HCT116 (cell line): ENCODE measurements around the gene HAUS8. TPM values are rescaled to one million over a fixed set of nuclear protein-coding genes. Genes with fewer than 3 reads are reported as not detected.
A peak's percentile ranks its signal among the peaks of the same experiment; 100 is the strongest.

Experiments
- ATAC-seq: fragments of 200-7000 bp; cut with Tn5 transposase; 2 replicates; pipeline ENCODE4 v1.9.1; 2020; ENCODE audit warnings: mild to moderate bottlenecking, moderate library complexity
- BruUV-seq: library from RNA; stranded (reverse); fragments of 400-500 nt; replicated peaks from 2 replicates; lab custom pipeline; 2021; lab: Mats Ljungman, UMichigan
- CTCF ChIA-PET: fragments of 300-600 bp; sonication (Branson Sonifier 250); formaldehyde crosslinking; loops from one replicate; lab custom pipeline; 2021; ENCODE audit warnings: antibody characterized with exemption; lab: Charles Lee
- POLR2A ChIA-PET: fragments of 300-600, 350-600 bp; sonication (Branson Sonifier 250); formaldehyde crosslinking; loops from one replicate; lab custom pipeline; 2021; ENCODE audit warnings: antibody characterized with exemption; lab: Charles Lee
- RAD21 ChIA-PET, 2 experiments: fragments of 300-600 bp; sonication (Branson Sonifier 250); formaldehyde crosslinking; loops; one replicate each; lab custom pipeline; 2023; ENCODE audit warnings: low total read pairs in 2 of 2; ENCODE audit not compliant: uncharacterized antibody in 2 of 2, unreplicated experiment in 2 of 2, low non-redundant PET in 1 of 2; lab: Charles Lee
- DNase-seq: peaks from one replicate; pipeline ENCODE4 v3.0.0-alpha.2; 2010; ENCODE audit warnings: low read depth, low spot score
- H2AFZ ChIP-seq: fragments of 200-600 bp; shearing (Covaris generic), sonication (generic); 2 replicates; pipeline ENCODE4 v1.6.1; 2017; ENCODE audit warnings: low read depth, mixed run types, mixed read lengths, antibody characterized with exemption, low read length; ENCODE audit not compliant: poor library complexity, severe bottlenecking
- H3K27ac ChIP-seq: 2 replicates; pipeline ENCODE4 v1.5.1; 2012; ENCODE audit warnings: low read depth, low read length
- H3K27me3 ChIP-seq: fragments of 200-600 bp; sonication (generic); 2 replicates; pipeline ENCODE4 v1.6.1; 2016; ENCODE audit warnings: mixed run types, low read length, mixed read lengths; ENCODE audit not compliant: insufficient read depth
- H3K36me3 ChIP-seq, 2 experiments: fragments of 200-500 bp in 1 of 2; fragments of 200-600 bp in 1 of 2; sonication (Bioruptor generic) in 1 of 2; sonication (generic) in 1 of 2; 2 replicates each; pipeline versions ENCODE4 v1.5.1 to v1.6.1; 2014 to 2016; ENCODE audit warnings: low read length in 2 of 2, inconsistent platforms in 1 of 2, mixed read lengths in 1 of 2, mixed run types in 1 of 2; ENCODE audit not compliant: insufficient read depth in 2 of 2, control insufficient read depth in 1 of 2
- H3K4me1 ChIP-seq, 2 experiments: fragments of 200-600 bp in 1 of 2; sonication (generic) in 1 of 2; 2 replicates each; pipeline versions ENCODE4 v1.5.1 to v1.6.1; 2012 to 2017; ENCODE audit warnings: low read length in 2 of 2, inconsistent platforms in 1 of 2, mild to moderate bottlenecking in 1 of 2, mixed read lengths in 1 of 2, mixed run types in 1 of 2, moderate library complexity in 1 of 2; ENCODE audit not compliant: insufficient read depth in 2 of 2, control insufficient read depth in 1 of 2
- H3K4me2 ChIP-seq: fragments of 200-600 bp; sonication (generic); 2 replicates; pipeline ENCODE4 v1.6.1; 2017; ENCODE audit warnings: mixed run types, low read length, mixed read lengths
- H3K4me3 ChIP-seq, 2 experiments: fragments of 200-600 bp in 1 of 2; sonication (generic) in 1 of 2; replicated peaks in 1 of 2; 2 replicates each; pipeline ENCODE4 v1.5.1; 2011 to 2016; ENCODE audit warnings: low read length in 2 of 2, control low read depth in 1 of 2, low read depth in 1 of 2, mild to moderate bottlenecking in 1 of 2, mixed read lengths in 1 of 2, mixed run types in 1 of 2
- H3K79me2 ChIP-seq: fragments of 200-600 bp; sonication (generic); 2 replicates; pipeline ENCODE4 v1.6.1; 2017; ENCODE audit warnings: mild to moderate bottlenecking, mixed run types, low read length, moderate library complexity, mixed read lengths; ENCODE audit not compliant: insufficient read depth
- H3K9ac ChIP-seq: fragments of 200-600 bp; sonication (generic); 2 replicates; pipeline ENCODE4 v1.6.1; 2016; ENCODE audit warnings: low read length, mixed read lengths
- H3K9me2 ChIP-seq: fragments of 200-600 bp; sonication (generic), shearing (Covaris generic); 2 replicates; pipeline ENCODE4 v1.6.1; 2017; ENCODE audit warnings: mixed run types, mild to moderate bottlenecking, moderate library complexity; ENCODE audit not compliant: insufficient read depth
- H3K9me3 ChIP-seq, 2 experiments: fragments of 200-500 bp in 1 of 2; fragments of 200-600 bp in 1 of 2; sonication (Bioruptor generic) in 1 of 2; sonication (generic) in 1 of 2; 2 replicates each; pipeline ENCODE4 v1.6.1; 2014 to 2017; ENCODE audit warnings: low read length in 2 of 2, mixed read lengths in 2 of 2, inconsistent platforms in 1 of 2, low read depth in 1 of 2, mild to moderate bottlenecking in 1 of 2, mixed run types in 1 of 2, moderate library complexity in 1 of 2; ENCODE audit not compliant: control insufficient read depth in 1 of 2, insufficient read depth in 1 of 2
- H4K20me1 ChIP-seq: fragments of 200-600 bp; sonication (generic), shearing (Covaris generic); 2 replicates; pipeline ENCODE4 v1.6.1; 2017; ENCODE audit warnings: mixed run types, mild to moderate bottlenecking, moderate library complexity; ENCODE audit not compliant: insufficient read depth
- CBX3 ChIP-seq: IDR thresholded peaks from 2 replicates; pipeline ENCODE4 v1.6.1; 2012; ENCODE audit warnings: low read depth
- CEBPB ChIP-seq: IDR thresholded peaks from 2 replicates; pipeline ENCODE4 v1.6.1; 2012; ENCODE audit warnings: low read depth
- ELF1 ChIP-seq: IDR thresholded peaks from 2 replicates; pipeline ENCODE4 v1.6.1; 2012; ENCODE audit warnings: low read depth, borderline replicate concordance
- EZH2 ChIP-seq: fragments of 200-600 bp; sonication (generic); IDR thresholded peaks from 2 replicates; pipeline ENCODE4 v1.6.1; 2017; ENCODE audit warnings: antibody characterized with exemption, mixed run types
- FOSL1 ChIP-seq: IDR thresholded peaks from 2 replicates; pipeline ENCODE4 v1.6.1; 2012; ENCODE audit warnings: low read depth
- JUND ChIP-seq: IDR thresholded peaks from 2 replicates; pipeline ENCODE4 v1.6.1; 2012
- POLR2AphosphoS5 ChIP-seq: IDR thresholded peaks from 2 replicates; pipeline ENCODE4 v1.6.1; 2011; ENCODE audit warnings: mild to moderate bottlenecking, low read depth, low read length, moderate library complexity
- RAD21 ChIP-seq: IDR thresholded peaks from 2 replicates; pipeline ENCODE4 v1.6.1; 2012; ENCODE audit warnings: low read depth, mild to moderate bottlenecking
- SP1 ChIP-seq: IDR thresholded peaks from 2 replicates; pipeline ENCODE4 v1.6.1; 2012; ENCODE audit warnings: low read depth
- TCF7L2 ChIP-seq: IDR thresholded peaks from 2 replicates; pipeline ENCODE4 v1.7.0; 2011; ENCODE audit warnings: borderline replicate concordance, inconsistent platforms; ENCODE audit not compliant: insufficient read depth, insufficient read length; ENCODE audit errors: extremely low read depth
- ZNF274 ChIP-seq: fragments of 200-500 bp; sonication (Bioruptor generic); IDR thresholded peaks from 2 replicates; pipeline ENCODE4 v1.6.1; 2014; ENCODE audit warnings: mild to moderate bottlenecking, low read depth, low read length, inconsistent platforms
- intact Hi-C: fragments of 100-400 bp; cut with micrococcal nuclease; formaldehyde crosslinking; loops from 2 replicates; pipeline ENCODE4 v1.10.0; 2022
- total RNA-seq: library from RNA; stranded (reverse); gene quantifications from one replicate; pipeline ENCODE4 v1.2.1, GENCODE V29; 2021; ENCODE audit not compliant: unreplicated experiment
- TF ChIP-seq, protein P1 (sequence below): IDR thresholded peaks from 2 replicates; pipeline ENCODE4 v1.6.1; 2012
- TF ChIP-seq, protein P2 (sequence below): IDR thresholded peaks from 2 replicates; pipeline ENCODE4 v1.6.1; 2012; ENCODE audit warnings: low read depth
- TF ChIP-seq, protein P3 (sequence below): IDR thresholded peaks from 2 replicates; pipeline ENCODE4 v1.6.1; 2011; ENCODE audit warnings: mild to moderate bottlenecking, low read length, moderate library complexity; ENCODE audit not compliant: insufficient replicate concordance; ENCODE audit errors: extremely low read depth

The HAUS8 gene
- total RNA-seq, 1 experiment from 2014 or later = 23.6 TPM

DNA sequence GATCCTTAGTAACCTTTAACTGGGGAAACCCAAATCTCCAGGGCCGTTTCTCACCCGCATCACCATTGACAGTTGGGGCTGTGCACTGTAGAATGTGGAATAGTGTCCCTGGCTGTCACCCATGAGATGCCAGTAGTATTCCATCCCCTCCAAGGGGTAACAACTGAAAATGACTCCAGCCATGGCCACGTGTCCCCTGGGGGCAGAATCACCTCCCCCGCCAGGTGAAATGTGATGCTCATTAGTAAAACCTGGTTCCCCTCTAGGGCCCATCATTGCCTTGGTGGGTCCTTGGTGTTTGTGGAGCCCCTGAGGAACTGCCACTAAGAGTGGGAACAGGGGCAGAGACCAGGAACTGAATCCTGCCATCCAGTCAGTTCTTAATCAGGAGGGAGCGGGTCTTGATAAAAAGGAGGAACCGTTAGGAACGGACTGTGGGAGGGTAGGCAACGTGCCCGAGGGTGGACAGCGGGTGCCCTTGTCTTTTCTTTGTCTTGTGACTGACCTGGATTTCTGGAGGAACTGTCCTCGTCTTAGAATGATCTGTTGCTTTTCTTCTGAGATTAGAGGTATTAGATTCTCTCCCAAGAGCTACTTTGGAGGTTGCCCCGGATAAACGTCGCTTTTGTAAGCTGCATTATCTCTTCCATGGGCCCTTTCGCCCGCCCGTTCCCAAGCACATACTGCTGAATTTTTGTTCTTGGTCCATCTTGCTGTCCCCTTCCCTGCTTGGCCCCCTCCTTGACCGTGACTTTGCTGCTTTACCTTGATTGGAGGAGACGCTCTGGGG lies 3.9 kb upstream of the HAUS8 start:
- CTCF ChIA-PET = no interaction called here
- Histone ChIP-seq H3K27ac (peak overlapping the region; percentile 66), H3K4me3 (peak overlapping the region; percentile 20 to 46; a peak in 3 of 4 replicates), H3K4me2 (peak overlapping the region; percentile 68), H3K9me3 (no peaks in the 10 kb centered on the region), H2AFZ (no peak overlapping the region), H3K36me3 (no peaks in the 10 kb centered on the region; a peak in 1 of 4 replicates), H3K9ac (peak overlapping the region; percentile 51), H3K27me3 (no peaks in the 10 kb centered on the region), H4K20me1 (no peaks in the 10 kb centered on the region), H3K79me2 (peaks cover 95% of the 10 kb centered on the region), H3K9me2 (no peaks in the 10 kb centered on the region), H3K4me1 (peaks cover 16 to 45% of the 10 kb centered on the region in 2 experiments)
- DNase-seq (no peak), ATAC-seq (no peak)
- intact Hi-C loops = loop anchor here (5.0 kb wide), 1 partner anchor 148 kb away; the partner anchor contains the start of gene OCEL1
- RAD21 ChIA-PET = no interaction called here
- TF ChIP-seq, protein P1, sequence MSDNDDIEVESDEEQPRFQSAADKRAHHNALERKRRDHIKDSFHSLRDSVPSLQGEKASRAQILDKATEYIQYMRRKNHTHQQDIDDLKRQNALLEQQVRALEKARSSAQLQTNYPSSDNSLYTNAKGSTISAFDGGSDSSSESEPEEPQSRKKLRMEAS = no peak
- no peak for TF ChIP-seq FOSL1
- TF ChIP-seq CEBPB = no peak
- TF ChIP-seq EZH2 = no peak
- no peak for TF ChIP-seq POLR2AphosphoS5
- TF ChIP-seq, protein P2, sequence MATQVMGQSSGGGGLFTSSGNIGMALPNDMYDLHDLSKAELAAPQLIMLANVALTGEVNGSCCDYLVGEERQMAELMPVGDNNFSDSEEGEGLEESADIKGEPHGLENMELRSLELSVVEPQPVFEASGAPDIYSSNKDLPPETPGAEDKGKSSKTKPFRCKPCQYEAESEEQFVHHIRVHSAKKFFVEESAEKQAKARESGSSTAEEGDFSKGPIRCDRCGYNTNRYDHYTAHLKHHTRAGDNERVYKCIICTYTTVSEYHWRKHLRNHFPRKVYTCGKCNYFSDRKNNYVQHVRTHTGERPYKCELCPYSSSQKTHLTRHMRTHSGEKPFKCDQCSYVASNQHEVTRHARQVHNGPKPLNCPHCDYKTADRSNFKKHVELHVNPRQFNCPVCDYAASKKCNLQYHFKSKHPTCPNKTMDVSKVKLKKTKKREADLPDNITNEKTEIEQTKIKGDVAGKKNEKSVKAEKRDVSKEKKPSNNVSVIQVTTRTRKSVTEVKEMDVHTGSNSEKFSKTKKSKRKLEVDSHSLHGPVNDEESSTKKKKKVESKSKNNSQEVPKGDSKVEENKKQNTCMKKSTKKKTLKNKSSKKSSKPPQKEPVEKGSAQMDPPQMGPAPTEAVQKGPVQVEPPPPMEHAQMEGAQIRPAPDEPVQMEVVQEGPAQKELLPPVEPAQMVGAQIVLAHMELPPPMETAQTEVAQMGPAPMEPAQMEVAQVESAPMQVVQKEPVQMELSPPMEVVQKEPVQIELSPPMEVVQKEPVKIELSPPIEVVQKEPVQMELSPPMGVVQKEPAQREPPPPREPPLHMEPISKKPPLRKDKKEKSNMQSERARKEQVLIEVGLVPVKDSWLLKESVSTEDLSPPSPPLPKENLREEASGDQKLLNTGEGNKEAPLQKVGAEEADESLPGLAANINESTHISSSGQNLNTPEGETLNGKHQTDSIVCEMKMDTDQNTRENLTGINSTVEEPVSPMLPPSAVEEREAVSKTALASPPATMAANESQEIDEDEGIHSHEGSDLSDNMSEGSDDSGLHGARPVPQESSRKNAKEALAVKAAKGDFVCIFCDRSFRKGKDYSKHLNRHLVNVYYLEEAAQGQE = no peak
- TF ChIP-seq CBX3 = no peak
- no peak for TF ChIP-seq SP1
- no peak for TF ChIP-seq ELF1
- no peak for TF ChIP-seq ZNF274
- TF ChIP-seq, protein P3, sequence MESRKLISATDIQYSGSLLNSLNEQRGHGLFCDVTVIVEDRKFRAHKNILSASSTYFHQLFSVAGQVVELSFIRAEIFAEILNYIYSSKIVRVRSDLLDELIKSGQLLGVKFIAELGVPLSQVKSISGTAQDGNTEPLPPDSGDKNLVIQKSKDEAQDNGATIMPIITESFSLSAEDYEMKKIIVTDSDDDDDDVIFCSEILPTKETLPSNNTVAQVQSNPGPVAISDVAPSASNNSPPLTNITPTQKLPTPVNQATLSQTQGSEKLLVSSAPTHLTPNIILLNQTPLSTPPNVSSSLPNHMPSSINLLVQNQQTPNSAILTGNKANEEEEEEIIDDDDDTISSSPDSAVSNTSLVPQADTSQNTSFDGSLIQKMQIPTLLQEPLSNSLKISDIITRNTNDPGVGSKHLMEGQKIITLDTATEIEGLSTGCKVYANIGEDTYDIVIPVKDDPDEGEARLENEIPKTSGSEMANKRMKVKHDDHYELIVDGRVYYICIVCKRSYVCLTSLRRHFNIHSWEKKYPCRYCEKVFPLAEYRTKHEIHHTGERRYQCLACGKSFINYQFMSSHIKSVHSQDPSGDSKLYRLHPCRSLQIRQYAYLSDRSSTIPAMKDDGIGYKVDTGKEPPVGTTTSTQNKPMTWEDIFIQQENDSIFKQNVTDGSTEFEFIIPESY = no peak
- TF ChIP-seq TCF7L2 = no peak
- no peak for TF ChIP-seq RAD21
- TF ChIP-seq JUND = no peak
- BruUV-seq = no TSS peak
- POLR2A ChIA-PET = no interaction called here
